ENCODE results near the gene CIZ1.
A peak's percentile ranks its signal among the peaks of the same experiment; 100 is the strongest.
"Not testable (repeated sequence)": the region's sequence is repeated elsewhere in the genome, so short reads cannot be mapped to it uniquely, and the experiment has no call there.

CIZ1 gene

DNA sequence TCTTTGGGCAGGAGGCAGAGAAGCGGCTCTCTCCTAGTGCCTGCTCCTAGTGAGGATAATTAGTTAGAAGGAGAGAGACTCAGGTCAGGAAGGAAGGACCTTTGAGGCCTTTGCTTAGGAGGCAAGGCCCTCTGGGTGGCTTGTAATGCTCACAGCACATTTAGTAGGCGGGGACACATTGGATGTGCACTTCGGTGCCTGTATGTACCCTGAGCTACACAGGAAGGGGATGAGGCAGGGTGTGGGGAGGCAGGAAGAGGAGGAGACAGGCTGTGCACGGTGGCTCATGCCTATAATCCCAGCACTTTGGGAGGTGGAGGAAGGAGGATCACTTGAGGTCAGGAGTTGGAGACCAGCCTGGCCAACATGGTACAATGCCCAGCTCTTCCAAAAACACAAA lies 49.3 kb downstream of the CIZ1 start:
- no peaks in the 10 kb centered on the region for H3K36me3 Mint-ChIP-seq (ENCODE audit: low read depth)
- H3K4me1 Mint-ChIP-seq (ENCODE audit: low read depth), result peaks cover 9% of the 10 kb centered on the region
- H3K27me3 Mint-ChIP-seq (ENCODE audit: low read depth), result peaks cover 4% of the 10 kb centered on the region
- H3K9me3 Mint-ChIP-seq, result no peaks in the 10 kb centered on the region
- peak overlapping the region; percentile 8 for H3K4me3 Mint-ChIP-seq
- peak overlapping the region; percentile 29 for H3K27ac Mint-ChIP-seq

DNA sequence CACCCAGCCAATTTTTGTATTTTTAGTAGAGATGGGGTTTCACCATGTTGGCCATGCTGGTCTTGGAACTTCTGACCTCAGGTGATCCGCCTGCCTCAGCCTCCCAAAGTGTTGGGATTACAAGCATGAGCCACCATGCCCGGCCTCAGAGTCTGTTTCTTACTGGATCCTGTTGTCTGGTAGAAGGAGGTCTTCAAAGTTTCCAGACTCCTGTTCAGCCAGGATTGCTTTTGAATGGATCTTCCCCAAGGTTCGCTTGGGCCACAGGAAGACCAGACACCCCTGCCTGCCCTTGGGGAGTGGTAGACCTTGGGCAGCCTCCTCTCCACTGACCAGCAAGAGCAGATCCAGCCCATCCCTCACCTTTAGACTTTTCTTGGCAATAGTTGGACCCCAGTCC lies 49.8 kb downstream of the CIZ1 start:
- no peak overlapping the region for H3K4me3 Mint-ChIP-seq
- peaks cover 4% of the 10 kb centered on the region for H3K27me3 Mint-ChIP-seq (ENCODE audit: low read depth)
- H3K27ac Mint-ChIP-seq, result no peak overlapping the region
- peaks cover 9% of the 10 kb centered on the region for H3K4me1 Mint-ChIP-seq (ENCODE audit: low read depth)
- no peaks in the 10 kb centered on the region for H3K36me3 Mint-ChIP-seq (ENCODE audit: low read depth)
- no peaks in the 10 kb centered on the region for H3K9me3 Mint-ChIP-seq

GRCh38 chr9:128139621-128140020 lies 51.8 kb downstream of the CIZ1 start:
- Mint-ChIP-seq H3K36me3 (ENCODE audit: low read depth) (no peaks in the 10 kb centered on the region), H3K4me1 (ENCODE audit: low read depth) (peaks cover 13% of the 10 kb centered on the region), H3K27me3 (ENCODE audit: low read depth) (peaks cover 18% of the 10 kb centered on the region), H3K9me3 (no peaks in the 10 kb centered on the region), H3K4me3 (no peak overlapping the region), H3K27ac (no peak overlapping the region)

GRCh38 chr9:128138001-128138400 lies 53.4 kb downstream of the CIZ1 start:
- H3K36me3 Mint-ChIP-seq (ENCODE audit: low read depth), result no peaks in the 10 kb centered on the region
- peaks cover 11% of the 10 kb centered on the region for H3K4me1 Mint-ChIP-seq (ENCODE audit: low read depth)
- no peaks in the 10 kb centered on the region for H3K9me3 Mint-ChIP-seq
- no peak overlapping the region for H3K27ac Mint-ChIP-seq
- peaks cover 34% of the 10 kb centered on the region for H3K27me3 Mint-ChIP-seq (ENCODE audit: low read depth)
- no peak overlapping the region for H3K4me3 Mint-ChIP-seq

- peaks cover 39% of the 10 kb centered on the region for H3K27me3 Mint-ChIP-seq (ENCODE audit: low read depth)
Observed at GRCh38 chr9:128136816-128137793, 54.3 kb downstream of the CIZ1 start.

GRCh38 chr9:128135561-128135960 lies 55.8 kb downstream of the CIZ1 start:
- H3K9me3 Mint-ChIP-seq; H3K27ac Mint-ChIP-seq; H3K4me3 Mint-ChIP-seq; H3K36me3 Mint-ChIP-seq (ENCODE audit: low read depth): not testable (repeated sequence)
- Mint-ChIP-seq H3K4me1 (ENCODE audit: low read depth) (peaks cover 10% of the 10 kb centered on the region), H3K27me3 (ENCODE audit: low read depth) (peaks cover 39% of the 10 kb centered on the region)

More at GRCh38 chr9:128136816-128137793, 54.3 kb downstream of the CIZ1 start:
- Mint-ChIP-seq H3K36me3 (ENCODE audit: low read depth) (no peaks in the 10 kb centered on the region), H3K9me3 (no peaks in the 10 kb centered on the region), H3K27ac (no peak overlapping the region), H3K4me1 (ENCODE audit: low read depth) (peaks cover 13% of the 10 kb centered on the region), H3K4me3 (no peak overlapping the region)

DNA sequence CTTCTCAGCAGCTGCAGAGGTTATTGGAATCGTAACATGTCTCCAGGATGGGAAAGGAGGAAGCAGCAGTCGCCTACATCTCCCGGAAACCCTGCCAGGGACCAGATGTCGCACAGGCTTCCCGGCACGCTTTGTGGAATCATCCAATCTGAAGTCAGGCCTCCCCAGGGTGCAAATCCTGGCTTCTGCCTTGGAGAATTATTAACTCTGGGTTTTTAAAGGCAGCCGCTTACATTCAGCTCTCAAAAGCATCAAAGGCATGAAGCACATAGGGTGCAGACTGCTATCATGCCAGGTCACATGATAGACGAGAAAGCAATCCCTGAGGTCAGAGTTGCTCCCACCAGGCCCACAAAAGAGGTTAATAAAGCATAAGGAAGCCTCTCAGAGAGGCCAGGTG lies 59.2 kb downstream of the CIZ1 start:
- Mint-ChIP-seq H3K27me3 (ENCODE audit: low read depth) (peaks cover 36% of the 10 kb centered on the region), H3K4me1 (ENCODE audit: low read depth) (peaks cover 19% of the 10 kb centered on the region)
- not testable (repeated sequence) for H3K27ac Mint-ChIP-seq; H3K9me3 Mint-ChIP-seq; H3K36me3 Mint-ChIP-seq (ENCODE audit: low read depth); H3K4me3 Mint-ChIP-seq

- not testable (repeated sequence) for H3K36me3 Mint-ChIP-seq (ENCODE audit: low read depth); H3K4me3 Mint-ChIP-seq; H3K9me3 Mint-ChIP-seq; H3K27ac Mint-ChIP-seq
- peaks cover 22% of the 10 kb centered on the region for H3K4me1 Mint-ChIP-seq (ENCODE audit: low read depth)
- H3K27me3 Mint-ChIP-seq (ENCODE audit: low read depth), result peaks cover 35% of the 10 kb centered on the region
Observed at GRCh38 chr9:128131346-128131745, 60.0 kb downstream of the CIZ1 start.

DNA sequence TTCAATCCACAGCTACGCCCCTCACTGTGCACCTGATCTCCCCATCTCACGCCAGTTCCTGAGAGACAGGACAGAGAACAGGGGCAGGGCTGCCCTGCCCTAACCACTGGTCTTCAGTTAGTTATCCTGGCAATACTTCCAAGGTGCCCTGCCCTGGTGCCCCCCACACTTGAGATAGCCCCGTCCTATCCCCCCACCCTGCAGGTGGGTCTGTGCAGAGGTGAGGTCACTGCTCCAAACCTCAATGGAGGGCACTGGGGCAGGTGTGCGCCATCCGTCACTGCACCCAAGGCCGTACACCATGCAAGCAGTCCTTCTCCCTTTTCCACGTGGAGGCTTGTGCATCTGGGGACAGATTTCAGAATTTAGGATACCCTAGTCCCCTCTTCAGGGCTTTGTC lies 60.7 kb downstream of the CIZ1 start:
- H3K27me3 Mint-ChIP-seq (ENCODE audit: low read depth), result peaks cover 31% of the 10 kb centered on the region
- H3K27ac Mint-ChIP-seq; H3K36me3 Mint-ChIP-seq (ENCODE audit: low read depth); H3K4me3 Mint-ChIP-seq; H3K9me3 Mint-ChIP-seq: not testable (repeated sequence)
- H3K4me1 Mint-ChIP-seq (ENCODE audit: low read depth), result peaks cover 25% of the 10 kb centered on the region

DNA sequence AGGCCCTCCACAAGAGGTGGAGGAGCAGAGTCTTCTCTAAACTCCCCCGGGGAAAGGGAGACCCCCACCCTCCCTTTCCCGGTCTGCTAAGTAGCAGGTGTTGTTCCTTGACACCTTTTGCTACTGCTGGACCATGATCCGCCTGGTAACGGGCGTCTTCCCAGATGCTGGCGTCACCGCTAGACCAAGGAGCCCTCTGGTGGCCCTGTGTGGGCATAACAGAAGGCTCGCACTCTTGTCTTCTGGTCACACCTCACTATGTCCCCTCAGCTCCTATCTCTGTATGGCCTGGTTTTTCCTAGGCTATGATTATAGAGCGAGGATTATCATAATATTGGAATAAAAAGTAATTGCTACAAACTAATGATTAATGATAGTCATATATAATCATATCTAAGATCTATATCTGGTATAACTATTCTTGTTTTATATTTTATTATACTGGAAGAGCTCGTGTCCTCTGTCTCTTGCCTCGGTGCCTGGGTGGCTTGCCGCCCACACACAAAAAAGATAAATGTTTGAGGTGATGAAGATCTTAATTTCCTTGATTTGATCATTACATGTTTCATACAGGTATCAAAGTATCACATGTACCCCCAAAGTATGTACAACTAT lies 61.3 kb downstream of the CIZ1 start:
- H3K4me1 Mint-ChIP-seq (ENCODE audit: low read depth), result peaks cover 30% of the 10 kb centered on the region
- peaks cover 26% of the 10 kb centered on the region for H3K27me3 Mint-ChIP-seq (ENCODE audit: low read depth)
- H3K9me3 Mint-ChIP-seq; H3K36me3 Mint-ChIP-seq (ENCODE audit: low read depth): not testable (repeated sequence)
- peak overlapping the region; percentile 62 for H3K27ac Mint-ChIP-seq
- peak overlapping the region; percentile 42 for H3K4me3 Mint-ChIP-seq

DNA sequence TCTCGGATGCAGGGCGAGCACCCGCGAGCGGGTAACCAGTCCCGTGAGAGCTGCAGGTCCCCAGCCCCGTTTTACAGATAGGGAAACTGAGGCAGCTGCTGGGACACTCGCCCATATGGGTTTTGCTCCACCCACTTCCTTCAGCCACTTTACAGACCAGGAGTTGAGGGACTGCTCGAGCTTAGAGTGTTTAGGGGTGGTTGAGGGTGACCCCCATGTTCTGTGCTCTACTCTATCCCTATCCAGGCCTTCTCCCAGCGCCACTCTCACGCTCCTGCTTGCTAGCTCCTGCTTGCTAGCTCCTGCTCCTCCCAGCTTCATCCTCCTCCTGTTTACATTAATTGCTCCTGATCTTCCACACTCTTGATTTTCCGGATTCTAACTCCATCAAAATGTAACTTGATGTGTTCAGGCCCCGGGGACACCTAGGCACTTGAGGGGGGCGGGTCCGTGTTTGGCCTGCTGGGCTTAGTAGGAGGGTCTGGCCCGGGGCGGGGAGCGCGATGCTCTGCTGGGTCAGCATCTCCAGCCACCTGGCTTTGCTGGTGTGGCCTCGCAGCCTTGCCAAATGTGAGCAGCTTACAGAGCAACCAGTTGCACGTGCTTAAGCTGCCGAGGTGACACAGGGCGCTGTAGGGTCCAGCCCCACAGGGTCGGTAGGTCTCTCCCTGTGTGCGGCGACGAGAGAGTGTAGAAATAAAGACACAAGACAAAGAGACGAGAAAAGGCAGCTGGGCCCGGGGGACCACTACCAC lies 62.4 kb downstream of the CIZ1 start:
- no peaks in the 10 kb centered on the region for H3K9me3 Mint-ChIP-seq
- peak overlapping the region; percentile 89 for H3K4me3 Mint-ChIP-seq
- no peaks in the 10 kb centered on the region for H3K36me3 Mint-ChIP-seq (ENCODE audit: low read depth)
- H3K4me1 Mint-ChIP-seq (ENCODE audit: low read depth), result peaks cover 34% of the 10 kb centered on the region
- H3K27ac Mint-ChIP-seq, result peak overlapping the region; percentile 95
- peaks cover 16% of the 10 kb centered on the region for H3K27me3 Mint-ChIP-seq (ENCODE audit: low read depth)

- Mint-ChIP-seq H3K9me3 (no peaks in the 10 kb centered on the region), H3K27me3 (ENCODE audit: low read depth) (peaks cover 8% of the 10 kb centered on the region), H3K4me1 (ENCODE audit: low read depth) (peaks cover 33% of the 10 kb centered on the region), H3K27ac (peak overlapping the region; percentile 95), H3K4me3 (peak overlapping the region; percentile 89), H3K36me3 (ENCODE audit: low read depth) (no peaks in the 10 kb centered on the region)
Observed at GRCh38 chr9:128127990-128128835, 63.2 kb downstream of the CIZ1 start.

GRCh38 chr9:128127568-128127989 lies 63.8 kb downstream of the CIZ1 start, which contains the start of gene PTGES2:
TSS of gene PTGES2 (minus strand) at chr9:128127729. CDS start at chr9:128127717, 12 bp downstream.
- H3K27ac Mint-ChIP-seq, result peak within 1 kb of the TSS; percentile 95
- peaks cover 27% of the 10 kb centered on the region for H3K4me1 Mint-ChIP-seq (ENCODE audit: low read depth)

More at GRCh38 chr9:128127568-128127989, 63.8 kb downstream of the CIZ1 start, which contains the start of gene PTGES2:
- Mint-ChIP-seq H3K36me3 (ENCODE audit: low read depth) (no peaks in the 10 kb centered on the region), H3K9me3 (no peaks in the 10 kb centered on the region), H3K4me3 (peak within 1 kb of the TSS; percentile 89), H3K27me3 (ENCODE audit: low read depth) (peaks cover 1% of the 10 kb centered on the region)

Measured in T-helper 1 cell treated with Interleukin-12 subunit alpha and Interleukin-12 subunit beta and Interleukin-4 antibody, amounts not matched to agents 30 μg/mL and 1 μg/mL, for 36 hours (primary cell).